ENCODE measurements around the gene ELFN1.

GRCh38 chr7:1704811-1705738, 35.0 kb downstream of the ELFN1 start:
- TF ChIP-seq, protein P1, sequence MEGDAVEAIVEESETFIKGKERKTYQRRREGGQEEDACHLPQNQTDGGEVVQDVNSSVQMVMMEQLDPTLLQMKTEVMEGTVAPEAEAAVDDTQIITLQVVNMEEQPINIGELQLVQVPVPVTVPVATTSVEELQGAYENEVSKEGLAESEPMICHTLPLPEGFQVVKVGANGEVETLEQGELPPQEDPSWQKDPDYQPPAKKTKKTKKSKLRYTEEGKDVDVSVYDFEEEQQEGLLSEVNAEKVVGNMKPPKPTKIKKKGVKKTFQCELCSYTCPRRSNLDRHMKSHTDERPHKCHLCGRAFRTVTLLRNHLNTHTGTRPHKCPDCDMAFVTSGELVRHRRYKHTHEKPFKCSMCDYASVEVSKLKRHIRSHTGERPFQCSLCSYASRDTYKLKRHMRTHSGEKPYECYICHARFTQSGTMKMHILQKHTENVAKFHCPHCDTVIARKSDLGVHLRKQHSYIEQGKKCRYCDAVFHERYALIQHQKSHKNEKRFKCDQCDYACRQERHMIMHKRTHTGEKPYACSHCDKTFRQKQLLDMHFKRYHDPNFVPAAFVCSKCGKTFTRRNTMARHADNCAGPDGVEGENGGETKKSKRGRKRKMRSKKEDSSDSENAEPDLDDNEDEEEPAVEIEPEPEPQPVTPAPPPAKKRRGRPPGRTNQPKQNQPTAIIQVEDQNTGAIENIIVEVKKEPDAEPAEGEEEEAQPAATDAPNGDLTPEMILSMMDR (IDR thresholded peaks at IDR 0.05) = no peak
- TF ChIP-seq POLR2A (IDR thresholded peaks at IDR 0.05) = no peak

All from uterus (tissue), 2 donors.